GM12878 (cell line): ENCODE data around the gene KLHDC9. TPM values are rescaled to one million over a fixed set of nuclear protein-coding genes. Genes with fewer than 3 reads are reported as not detected.
A peak's percentile ranks its signal among the peaks of the same experiment; 100 is the strongest.

Experiments
- BACH1 ChIP-seq: fragments of 450-650 bp; IDR thresholded peaks from 2 replicates; pipeline ENCODE4 v1.6.1; 2017; ENCODE audit warnings: mild to moderate bottlenecking, borderline replicate concordance
- BMI1 ChIP-seq: fragments of 450-650 bp; IDR thresholded peaks from 2 replicates; pipeline ENCODE4 v1.6.1; 2016; ENCODE audit warnings: mild to moderate bottlenecking, moderate library complexity, borderline replicate concordance
- CREB1 ChIP-seq: IDR thresholded peaks from 2 replicates; pipeline ENCODE4 v1.6.1; 2012; ENCODE audit warnings: low read depth, mild to moderate bottlenecking, inconsistent platforms
- HDAC6 ChIP-seq: fragments of 200-600 bp; sonication (generic); IDR thresholded peaks from one replicate; pipeline ENCODE4 v1.8.0; 2017; ENCODE audit warnings: antibody characterized with exemption; ENCODE audit not compliant: unreplicated experiment
- KAT2A ChIP-seq: conservative IDR thresholded peaks from 2 replicates; pipeline ENCODE4 v1.6.1; 2011; ENCODE audit warnings: low read depth, low read length; ENCODE audit not compliant: control insufficient read depth
- NBN ChIP-seq: fragments of 450-650 bp; IDR thresholded peaks from 2 replicates; pipeline ENCODE4 v1.6.1; 2016
- NR2C1 ChIP-seq: fragments of 450-650 bp; IDR thresholded peaks from 2 replicates; pipeline ENCODE4 v1.6.1; 2017; ENCODE audit warnings: antibody characterized with exemption, mild to moderate bottlenecking, moderate library complexity
- NRF1 ChIP-seq: conservative IDR thresholded peaks from 2 replicates; pipeline ENCODE4 v1.6.1; 2011; ENCODE audit warnings: mild to moderate bottlenecking, low read depth, low read length, improper control_type of control experiment
- PAX8 ChIP-seq: fragments of 450-650 bp; IDR thresholded peaks from 2 replicates; pipeline ENCODE4 v1.6.1; 2017; ENCODE audit warnings: mild to moderate bottlenecking, moderate library complexity
- PML ChIP-seq: IDR thresholded peaks from 2 replicates; pipeline ENCODE4 v1.6.1; 2012; ENCODE audit warnings: low read length, inconsistent platforms
- POLR2A ChIP-seq: IDR thresholded peaks from 2 replicates; pipeline ENCODE4 v1.6.1; 2011; ENCODE audit warnings: low read depth, mild to moderate bottlenecking, low read length
- POU2F2 ChIP-seq: IDR thresholded peaks from 3 replicates; pipeline ENCODE4 v1.6.1; 2011; ENCODE audit warnings: low read depth, mild to moderate bottlenecking, low read length, borderline replicate concordance
- RAD21 ChIP-seq: IDR thresholded peaks from 2 replicates; pipeline ENCODE4 v1.6.1; 2011; ENCODE audit warnings: mild to moderate bottlenecking, low read depth, low read length, moderate library complexity; ENCODE audit not compliant: insufficient read depth
- RELA ChIP-seq: fragments of 450-650 bp; IDR thresholded peaks from 2 replicates; pipeline ENCODE4 v1.8.0; 2014; ENCODE audit warnings: borderline replicate concordance; ENCODE audit not compliant: partially characterized antibody
- RUNX3 ChIP-seq: IDR thresholded peaks from 2 replicates; pipeline ENCODE4 v1.6.1; 2012; ENCODE audit warnings: low read length, inconsistent platforms
- SMAD5 ChIP-seq: IDR thresholded peaks from 2 replicates; pipeline ENCODE4 v1.6.1; 2016; ENCODE audit warnings: antibody characterized with exemption, low read depth
- SRF ChIP-seq, 2 experiments: IDR thresholded peaks; 2 replicates each; pipeline ENCODE4 v1.6.1; 2011; ENCODE audit warnings: low read depth in 2 of 2, low read length in 2 of 2, mild to moderate bottlenecking in 1 of 2, moderate library complexity in 1 of 2
- TCF12 ChIP-seq: IDR thresholded peaks from 2 replicates; pipeline ENCODE4 v1.6.1; 2011; ENCODE audit warnings: low read depth, mild to moderate bottlenecking, low read length
- polyA plus RNA-seq, 11 experiments: library from polyadenylated mRNA; depleted of rRNA in 4 of 11; unstranded in 6 of 11; stranded (reverse) in 5 of 11; fragments of >200 nt; fragmentation: Nextera tagmentation in 4 of 11; fragmentation: Illumina TruSeq in 1 of 11; extraction: Ambion mirVana in 4 of 11; extraction: Trizol in 1 of 11; gene quantifications; 1 replicate in 1 of 11; 2 replicates in 10 of 11; pipeline versions ENCODE4 v1.2.1 to v1.2.3, GENCODE V29; 2011 to 2016; ENCODE audit warnings: inconsistent platforms in 2 of 11, missing spikeins in 2 of 11, low read depth in 1 of 11
- total RNA-seq, 4 experiments: library from RNA; depleted of rRNA in 3 of 4; stranded (reverse); fragments of >200 nt in 3 of 4; fragmentation: Illumina TruSeq in 1 of 4; extraction: Trizol in 1 of 4; gene quantifications; 2 replicates each; pipeline versions ENCODE4 v1.2.1 to v1.2.3, GENCODE V29; 2013 to 2021
- TF ChIP-seq, protein P1 (sequence below): fragments of 450-650 bp; IDR thresholded peaks from 2 replicates; pipeline ENCODE4 v1.6.1; 2017; ENCODE audit warnings: borderline replicate concordance
- TF ChIP-seq, protein P2 (sequence below): fragments of 450-650 bp; conservative IDR thresholded peaks from 2 replicates; pipeline ENCODE4 v1.6.1; 2017; ENCODE audit warnings: mild to moderate bottlenecking, moderate library complexity
- TF ChIP-seq, protein P3 (sequence below): IDR thresholded peaks from 2 replicates; pipeline ENCODE4 v1.6.1; 2012; ENCODE audit warnings: low read depth, low read length, improper control_type of control experiment
- TF ChIP-seq, protein P4 (sequence below): fragments of 450-650 bp; IDR thresholded peaks from 2 replicates; pipeline ENCODE4 v1.6.1; 2017; ENCODE audit warnings: mild to moderate bottlenecking, moderate library complexity
- TF ChIP-seq, protein P5 (sequence below): IDR thresholded peaks from 2 replicates; pipeline ENCODE4 v1.6.1; 2011; ENCODE audit warnings: low read depth, mild to moderate bottlenecking, low read length, moderate library complexity, borderline replicate concordance; ENCODE audit errors: extremely low read depth

KLHDC9 gene
- total and polyA plus RNA-seq, 10 of the 15 experiments (the other 5 are each of a cell fraction or from before 2014, with no cell fraction given): 0.66 to 4.9 (median 2.6) TPM

DNA sequence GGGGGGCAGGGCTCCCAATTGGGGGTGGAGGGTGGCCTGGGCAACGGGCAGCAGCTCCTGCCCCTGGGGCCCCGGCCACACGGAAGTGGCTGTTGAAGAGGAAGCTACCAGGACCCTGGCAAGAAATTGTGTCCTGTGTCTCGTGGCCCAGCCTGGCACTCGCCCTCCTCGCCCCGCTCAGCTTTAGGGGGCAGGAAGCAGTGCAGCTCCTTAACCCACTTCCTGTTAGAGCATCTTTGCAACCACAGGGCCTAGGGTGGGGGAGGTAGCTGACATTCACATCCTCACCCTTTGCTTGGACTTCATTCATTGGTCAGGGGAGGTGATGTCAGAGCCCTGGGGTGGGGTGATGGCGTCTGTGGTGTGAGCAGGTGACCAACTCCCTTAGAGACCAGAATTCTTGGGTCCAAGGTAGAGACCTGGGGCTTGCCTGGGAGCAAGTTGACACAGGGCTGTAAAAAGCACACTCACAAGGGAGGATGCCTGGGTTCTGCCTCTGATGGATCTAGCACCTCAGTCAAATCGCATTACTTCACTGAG lies 28.4 kb upstream of the KLHDC9 start, which contains the start of gene ARHGAP30 (continued):
- TF ChIP-seq, protein P1, sequence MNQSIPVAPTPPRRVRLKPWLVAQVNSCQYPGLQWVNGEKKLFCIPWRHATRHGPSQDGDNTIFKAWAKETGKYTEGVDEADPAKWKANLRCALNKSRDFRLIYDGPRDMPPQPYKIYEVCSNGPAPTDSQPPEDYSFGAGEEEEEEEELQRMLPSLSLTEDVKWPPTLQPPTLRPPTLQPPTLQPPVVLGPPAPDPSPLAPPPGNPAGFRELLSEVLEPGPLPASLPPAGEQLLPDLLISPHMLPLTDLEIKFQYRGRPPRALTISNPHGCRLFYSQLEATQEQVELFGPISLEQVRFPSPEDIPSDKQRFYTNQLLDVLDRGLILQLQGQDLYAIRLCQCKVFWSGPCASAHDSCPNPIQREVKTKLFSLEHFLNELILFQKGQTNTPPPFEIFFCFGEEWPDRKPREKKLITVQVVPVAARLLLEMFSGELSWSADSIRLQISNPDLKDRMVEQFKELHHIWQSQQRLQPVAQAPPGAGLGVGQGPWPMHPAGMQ: no peak
- TF ChIP-seq RAD21: no peak; the same call in 1 of the 2 replicates
- TF ChIP-seq BMI1: no peak
- TF ChIP-seq, protein P2, sequence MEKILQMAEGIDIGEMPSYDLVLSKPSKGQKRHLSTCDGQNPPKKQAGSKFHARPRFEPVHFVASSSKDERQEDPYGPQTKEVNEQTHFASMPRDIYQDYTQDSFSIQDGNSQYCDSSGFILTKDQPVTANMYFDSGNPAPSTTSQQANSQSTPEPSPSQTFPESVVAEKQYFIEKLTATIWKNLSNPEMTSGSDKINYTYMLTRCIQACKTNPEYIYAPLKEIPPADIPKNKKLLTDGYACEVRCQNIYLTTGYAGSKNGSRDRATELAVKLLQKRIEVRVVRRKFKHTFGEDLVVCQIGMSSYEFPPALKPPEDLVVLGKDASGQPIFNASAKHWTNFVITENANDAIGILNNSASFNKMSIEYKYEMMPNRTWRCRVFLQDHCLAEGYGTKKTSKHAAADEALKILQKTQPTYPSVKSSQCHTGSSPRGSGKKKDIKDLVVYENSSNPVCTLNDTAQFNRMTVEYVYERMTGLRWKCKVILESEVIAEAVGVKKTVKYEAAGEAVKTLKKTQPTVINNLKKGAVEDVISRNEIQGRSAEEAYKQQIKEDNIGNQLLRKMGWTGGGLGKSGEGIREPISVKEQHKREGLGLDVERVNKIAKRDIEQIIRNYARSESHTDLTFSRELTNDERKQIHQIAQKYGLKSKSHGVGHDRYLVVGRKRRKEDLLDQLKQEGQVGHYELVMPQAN: peak; percentile 53; the same call in 1 of the 2 replicates
- TF ChIP-seq, protein P3, sequence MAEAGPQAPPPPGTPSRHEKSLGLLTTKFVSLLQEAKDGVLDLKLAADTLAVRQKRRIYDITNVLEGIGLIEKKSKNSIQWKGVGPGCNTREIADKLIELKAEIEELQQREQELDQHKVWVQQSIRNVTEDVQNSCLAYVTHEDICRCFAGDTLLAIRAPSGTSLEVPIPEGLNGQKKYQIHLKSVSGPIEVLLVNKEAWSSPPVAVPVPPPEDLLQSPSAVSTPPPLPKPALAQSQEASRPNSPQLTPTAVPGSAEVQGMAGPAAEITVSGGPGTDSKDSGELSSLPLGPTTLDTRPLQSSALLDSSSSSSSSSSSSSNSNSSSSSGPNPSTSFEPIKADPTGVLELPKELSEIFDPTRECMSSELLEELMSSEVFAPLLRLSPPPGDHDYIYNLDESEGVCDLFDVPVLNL: no peak
- TF ChIP-seq, protein P4, sequence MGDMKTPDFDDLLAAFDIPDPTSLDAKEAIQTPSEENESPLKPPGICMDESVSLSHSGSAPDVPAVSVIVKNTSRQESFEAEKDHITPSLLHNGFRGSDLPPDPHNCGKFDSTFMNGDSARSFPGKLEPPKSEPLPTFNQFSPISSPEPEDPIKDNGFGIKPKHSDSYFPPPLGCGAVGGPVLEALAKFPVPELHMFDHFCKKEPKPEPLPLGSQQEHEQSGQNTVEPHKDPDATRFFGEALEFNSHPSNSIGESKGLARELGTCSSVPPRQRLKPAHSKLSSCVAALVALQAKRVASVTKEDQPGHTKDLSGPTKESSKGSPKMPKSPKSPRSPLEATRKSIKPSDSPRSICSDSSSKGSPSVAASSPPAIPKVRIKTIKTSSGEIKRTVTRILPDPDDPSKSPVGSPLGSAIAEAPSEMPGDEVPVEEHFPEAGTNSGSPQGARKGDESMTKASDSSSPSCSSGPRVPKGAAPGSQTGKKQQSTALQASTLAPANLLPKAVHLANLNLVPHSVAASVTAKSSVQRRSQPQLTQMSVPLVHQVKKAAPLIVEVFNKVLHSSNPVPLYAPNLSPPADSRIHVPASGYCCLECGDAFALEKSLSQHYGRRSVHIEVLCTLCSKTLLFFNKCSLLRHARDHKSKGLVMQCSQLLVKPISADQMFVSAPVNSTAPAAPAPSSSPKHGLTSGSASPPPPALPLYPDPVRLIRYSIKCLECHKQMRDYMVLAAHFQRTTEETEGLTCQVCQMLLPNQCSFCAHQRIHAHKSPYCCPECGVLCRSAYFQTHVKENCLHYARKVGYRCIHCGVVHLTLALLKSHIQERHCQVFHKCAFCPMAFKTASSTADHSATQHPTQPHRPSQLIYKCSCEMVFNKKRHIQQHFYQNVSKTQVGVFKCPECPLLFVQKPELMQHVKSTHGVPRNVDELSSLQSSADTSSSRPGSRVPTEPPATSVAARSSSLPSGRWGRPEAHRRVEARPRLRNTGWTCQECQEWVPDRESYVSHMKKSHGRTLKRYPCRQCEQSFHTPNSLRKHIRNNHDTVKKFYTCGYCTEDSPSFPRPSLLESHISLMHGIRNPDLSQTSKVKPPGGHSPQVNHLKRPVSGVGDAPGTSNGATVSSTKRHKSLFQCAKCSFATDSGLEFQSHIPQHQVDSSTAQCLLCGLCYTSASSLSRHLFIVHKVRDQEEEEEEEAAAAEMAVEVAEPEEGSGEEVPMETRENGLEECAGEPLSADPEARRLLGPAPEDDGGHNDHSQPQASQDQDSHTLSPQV: no peak
- peak; percentile 74; the same call in 1 of the 3 replicates for TF ChIP-seq POU2F2
- TF ChIP-seq RELA: no peak
- TF ChIP-seq SRF (IDR thresholded peaks at IDR 0.05; ENCODE audit: low read depth in 2 of 2, low read length in 2 of 2): peak in 1 of 2 experiments; percentile 43; a peak in 1 of 4 replicates
- TF ChIP-seq TCF12: peak; percentile 61; the same call in 1 of the 2 replicates
- TF ChIP-seq PAX8: no peak
- peak; percentile 92 for TF ChIP-seq POLR2A
- TF ChIP-seq, protein P5, sequence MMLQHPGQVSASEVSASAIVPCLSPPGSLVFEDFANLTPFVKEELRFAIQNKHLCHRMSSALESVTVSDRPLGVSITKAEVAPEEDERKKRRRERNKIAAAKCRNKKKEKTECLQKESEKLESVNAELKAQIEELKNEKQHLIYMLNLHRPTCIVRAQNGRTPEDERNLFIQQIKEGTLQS: no peak
- TF ChIP-seq HDAC6: no peak
- TF ChIP-seq NBN: peak; percentile 77
- TF ChIP-seq NRF1: no peak
- peak; percentile 96 for TF ChIP-seq PML
- no peak for TF ChIP-seq BACH1
- peak; percentile 87 for TF ChIP-seq CREB1
- peak; percentile 99 for TF ChIP-seq RUNX3
- no peak for TF ChIP-seq NR2C1
- TF ChIP-seq SMAD5: 0 out of 2 replicates have a peak, but pooled peaks have one; percentile 10
- no peak for TF ChIP-seq KAT2A
